GM13977 (cell line): ENCODE measurements around the gene DOCK8.
A peak's percentile ranks its signal among the peaks of the same experiment; 100 is the strongest.

ENCODE experiments used
- DNase-seq: peaks from one replicate; pipeline ENCODE4 v3.0.0; 2012; ENCODE audit warnings: low spot score
- in situ Hi-C: fragments of 300-500 bp; cut with MboI; formaldehyde crosslinking; loops from one replicate; pipeline ENCODE4 v1.12.0; 2022; ENCODE audit warnings: low sequenced_read_pairs, low pct_unique_long_range_greater_than_20kb, mixed read lengths, inconsistent platforms; ENCODE audit not compliant: unreplicated experiment
- TF ChIP-seq, protein P1 (sequence below): IDR thresholded peaks from 2 replicates; pipeline ENCODE4 v1.5.1; 2012; ENCODE audit warnings: mild to moderate bottlenecking, control low read depth; ENCODE audit not compliant: insufficient read depth; ENCODE audit errors: extremely low read depth, missing control alignments

The DOCK8 gene

DNA sequence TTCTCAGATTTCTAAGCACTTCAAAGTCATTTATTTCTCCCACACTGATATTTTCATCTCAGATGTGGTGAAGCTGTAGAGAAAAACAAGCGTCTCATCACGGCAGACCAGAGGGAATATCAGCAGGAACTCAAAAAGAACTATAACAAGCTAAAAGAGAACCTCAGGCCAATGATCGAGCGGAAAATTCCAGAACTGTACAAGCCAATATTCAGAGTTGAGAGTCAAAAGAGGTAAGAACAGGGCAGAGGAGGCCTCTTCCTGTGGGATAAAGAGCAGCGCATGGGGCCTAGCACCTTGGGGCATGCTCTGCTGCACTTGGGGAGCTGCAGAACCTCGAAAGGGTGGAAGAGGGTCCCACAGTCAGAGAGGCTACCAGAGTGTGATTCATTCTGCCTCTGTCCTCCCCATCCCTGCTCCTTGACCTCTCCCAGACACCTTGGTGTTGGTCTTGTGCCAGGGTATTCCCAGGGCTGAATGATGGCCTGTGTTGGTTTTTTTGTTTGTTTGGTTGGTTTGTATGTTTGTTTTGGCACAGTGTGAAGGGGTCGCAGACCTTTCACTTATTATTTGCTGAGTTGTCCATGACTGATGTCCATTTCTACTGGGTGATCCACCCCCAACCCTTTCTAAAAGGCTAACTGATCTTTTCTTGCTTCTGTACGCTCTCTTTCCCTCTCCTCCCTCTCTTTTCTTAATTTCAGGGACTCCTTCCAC is 248.9 kb downstream of the DOCK8 start:
- TF ChIP-seq, protein P1, sequence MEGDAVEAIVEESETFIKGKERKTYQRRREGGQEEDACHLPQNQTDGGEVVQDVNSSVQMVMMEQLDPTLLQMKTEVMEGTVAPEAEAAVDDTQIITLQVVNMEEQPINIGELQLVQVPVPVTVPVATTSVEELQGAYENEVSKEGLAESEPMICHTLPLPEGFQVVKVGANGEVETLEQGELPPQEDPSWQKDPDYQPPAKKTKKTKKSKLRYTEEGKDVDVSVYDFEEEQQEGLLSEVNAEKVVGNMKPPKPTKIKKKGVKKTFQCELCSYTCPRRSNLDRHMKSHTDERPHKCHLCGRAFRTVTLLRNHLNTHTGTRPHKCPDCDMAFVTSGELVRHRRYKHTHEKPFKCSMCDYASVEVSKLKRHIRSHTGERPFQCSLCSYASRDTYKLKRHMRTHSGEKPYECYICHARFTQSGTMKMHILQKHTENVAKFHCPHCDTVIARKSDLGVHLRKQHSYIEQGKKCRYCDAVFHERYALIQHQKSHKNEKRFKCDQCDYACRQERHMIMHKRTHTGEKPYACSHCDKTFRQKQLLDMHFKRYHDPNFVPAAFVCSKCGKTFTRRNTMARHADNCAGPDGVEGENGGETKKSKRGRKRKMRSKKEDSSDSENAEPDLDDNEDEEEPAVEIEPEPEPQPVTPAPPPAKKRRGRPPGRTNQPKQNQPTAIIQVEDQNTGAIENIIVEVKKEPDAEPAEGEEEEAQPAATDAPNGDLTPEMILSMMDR, result no peak
- no peak for DNase-seq
- in situ Hi-C loops, result no loop called here

DNA sequence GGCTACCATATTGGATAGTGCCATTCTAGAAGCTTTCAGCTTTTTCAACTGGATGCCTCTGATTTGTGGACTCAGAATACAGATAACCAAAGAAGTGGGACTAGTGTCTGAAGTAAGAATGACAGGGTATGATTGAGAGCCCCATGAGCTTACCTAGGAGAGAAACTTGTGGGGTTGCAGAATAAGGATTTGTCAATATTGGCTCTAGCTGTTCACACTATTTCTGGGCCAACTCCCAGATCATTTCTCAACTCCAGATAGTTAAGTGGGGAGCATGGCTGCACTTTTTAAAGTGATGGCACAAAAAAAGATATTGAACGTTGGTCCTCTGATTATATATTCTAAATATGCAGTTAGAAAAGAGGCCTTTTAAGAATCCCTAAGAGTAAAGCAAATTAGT is 252.1 kb downstream of the DOCK8 start:
- in situ Hi-C loops, result no loop called here
- TF ChIP-seq, protein P1, result no peak
- no peak for DNase-seq

DNA sequence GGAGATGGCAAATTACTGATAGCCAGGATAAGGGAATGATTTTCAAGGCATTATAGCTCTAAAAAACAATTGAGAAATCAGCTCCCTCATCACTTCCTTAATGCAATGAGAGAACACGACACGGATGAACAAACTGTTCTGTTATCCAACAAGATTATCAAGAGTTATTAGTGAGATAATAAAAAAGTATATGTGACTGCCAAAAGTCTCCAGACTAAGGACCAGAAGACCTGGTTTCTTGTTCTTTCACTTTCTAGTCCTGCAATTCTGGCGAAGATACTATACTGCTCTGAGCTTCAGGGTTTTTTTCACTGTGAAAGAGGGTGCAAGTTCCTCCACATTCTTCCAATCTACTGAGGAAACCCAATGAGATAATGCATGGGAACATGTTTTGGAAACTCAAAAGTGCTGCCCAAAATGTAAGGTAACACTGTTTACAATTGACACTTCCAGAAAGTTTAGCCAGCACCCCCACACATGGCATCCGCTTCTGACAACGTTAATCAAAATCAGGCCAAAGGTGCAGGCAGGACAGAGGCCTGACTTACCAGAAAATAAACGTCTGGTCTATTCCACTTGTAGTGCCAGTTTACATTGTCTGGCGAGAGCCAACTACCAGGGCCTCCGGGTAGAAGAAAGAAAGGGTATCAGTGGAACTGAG is 254.2 kb downstream of the DOCK8 start:
- DNase-seq, result peak; percentile 12
- TF ChIP-seq, protein P1, result no peak
- in situ Hi-C loops, result no loop called here

DNA sequence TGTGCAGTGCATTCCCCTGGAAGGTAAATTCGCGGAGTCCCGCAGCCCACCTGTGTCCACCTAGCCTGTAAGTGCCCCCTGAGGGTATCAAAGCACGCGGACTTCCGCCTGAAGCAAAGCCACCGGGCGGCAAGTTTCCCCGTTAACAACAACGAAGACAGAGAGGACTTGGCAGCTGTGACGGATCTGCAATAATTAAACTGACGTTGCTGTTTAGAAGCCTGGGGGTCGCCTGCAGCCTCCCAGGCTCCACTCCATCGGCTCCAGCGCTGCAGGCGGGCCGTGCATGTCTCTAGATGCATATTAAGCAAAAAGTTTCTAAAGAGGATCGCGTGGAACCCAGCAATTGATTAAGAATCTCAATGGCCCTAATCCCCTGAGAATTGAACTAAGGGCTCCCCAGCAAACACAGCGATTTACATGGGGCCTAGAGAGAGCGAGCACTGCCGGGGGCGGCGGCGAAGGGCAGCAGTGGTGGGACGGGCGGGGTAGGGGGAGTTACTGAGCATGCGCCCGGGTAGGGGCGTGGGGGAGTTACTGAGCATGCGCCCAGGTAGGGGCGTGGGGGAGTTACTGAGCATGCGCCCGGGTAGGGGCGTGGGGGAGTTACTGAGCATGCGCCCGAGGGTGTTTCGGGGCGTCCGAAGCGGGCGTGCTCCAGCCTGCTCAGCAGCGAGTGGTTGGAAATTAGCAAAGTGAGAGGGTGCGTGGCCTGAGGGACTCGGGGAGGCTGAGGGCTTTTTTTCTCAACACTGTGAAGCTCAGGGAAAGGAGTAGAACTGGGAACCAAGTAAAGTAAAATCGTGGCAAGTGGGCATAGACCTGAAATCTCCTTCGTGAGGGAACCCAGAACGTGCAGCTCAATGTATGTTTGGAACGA is 255.2 kb downstream of the DOCK8 start:
- peak; percentile 89 for DNase-seq
- in situ Hi-C loops, result no loop called here
- TF ChIP-seq, protein P1, result no peak

DNA sequence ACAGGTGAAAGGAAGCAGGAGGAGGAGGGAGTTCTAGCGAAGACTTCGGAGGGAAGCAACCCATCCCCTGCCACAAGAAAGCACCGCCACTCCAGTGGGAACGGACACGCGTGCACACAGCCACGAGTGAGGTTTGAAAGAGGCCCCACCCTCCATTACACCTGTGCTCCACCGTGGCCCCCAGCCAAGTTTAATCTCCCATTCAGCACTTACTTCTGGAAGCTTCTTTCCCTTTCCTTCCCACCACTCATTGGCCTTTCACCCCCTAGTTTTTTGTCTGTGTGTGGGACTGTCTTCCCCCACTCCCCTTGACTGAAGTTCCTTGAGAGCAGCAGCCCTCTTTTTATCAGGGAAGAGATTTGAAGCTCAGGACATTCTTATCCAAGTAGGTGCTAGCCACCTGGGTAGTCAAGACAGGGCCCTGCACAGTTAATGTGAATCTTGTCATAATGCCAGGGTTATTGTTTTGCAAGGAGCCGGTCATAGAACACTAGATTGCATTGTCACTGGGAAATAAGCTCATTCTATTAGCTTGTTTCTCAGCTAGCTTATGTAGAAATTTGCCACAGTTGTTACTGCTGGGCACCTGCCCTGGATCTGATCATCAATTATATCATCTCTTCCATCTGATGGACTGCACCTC is 256.0 kb downstream of the DOCK8 start:
- DNase-seq, result peak; percentile 7
- in situ Hi-C loops, result no loop called here
- TF ChIP-seq, protein P1, result no peak

DNA sequence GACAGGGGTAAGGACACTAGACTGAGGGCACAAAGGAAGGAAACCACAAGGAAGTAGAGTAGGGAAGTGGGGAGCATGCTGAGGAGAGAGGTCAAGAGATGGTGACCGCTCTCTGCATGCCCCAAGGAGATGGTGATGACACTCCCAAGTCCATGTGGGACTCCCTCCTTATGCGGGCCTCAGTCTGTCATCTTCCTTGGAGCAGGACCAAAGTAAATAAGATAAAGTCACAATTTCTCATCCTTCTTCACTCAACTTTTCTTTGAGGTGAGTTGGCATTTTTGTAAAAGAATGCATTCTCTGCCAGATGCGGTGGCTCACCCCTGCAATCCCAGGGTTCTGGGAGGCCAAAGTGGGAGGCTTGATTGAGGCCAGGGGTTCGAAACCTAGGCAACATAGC is 256.7 kb downstream of the DOCK8 start:
- TF ChIP-seq, protein P1, result no peak
- in situ Hi-C loops, result no loop called here
- DNase-seq, result no peak
